Measurements from ENCODE around the gene HECTD1. TPM values are rescaled to one million over a fixed set of nuclear protein-coding genes. Genes with fewer than 3 reads are reported as not detected.
"Not testable (repeated sequence)": the region's sequence is repeated elsewhere in the genome, so short reads cannot be mapped to it uniquely, and the experiment has no call there.

Gene HECTD1
- total RNA-seq, 4 donors from 2014 or later, result 252 to 382 (median 289) TPM

GRCh38 chr14:31194661-31195060 lies 12.9 kb downstream of the HECTD1 start:
- intact Hi-C loops (cut with DNase I), result no loop called here
- Histone ChIP-seq H3K36me3 (no peaks in the 10 kb centered on the region), H3K4me1 (peaks cover 13 to 25% of the 10 kb centered on the region in 2 donors), H3K4me3 (replicated peaks in 1 of 3) (no peak overlapping the region), H3K9me3 (no peaks in the 10 kb centered on the region), H3K27me3 (no peaks in the 10 kb centered on the region), H3K27ac (no peak overlapping the region)
- DNase-seq, result no peak
- TF ChIP-seq POLR2A (IDR thresholded peaks at IDR 0.05) (no peak), CTCF (IDR thresholded peaks at IDR 0.05) (no peak)

GRCh38 chr14:31194095-31194494 lies 13.5 kb downstream of the HECTD1 start:
- Histone ChIP-seq H3K4me1 (peaks cover 13 to 24% of the 10 kb centered on the region in 2 donors), H3K36me3 (no peaks in the 10 kb centered on the region), H3K27me3 (no peaks in the 10 kb centered on the region), H3K9me3 (no peaks in the 10 kb centered on the region), H3K27ac (no peak overlapping the region), H3K4me3 (replicated peaks in 1 of 3) (no peak overlapping the region)
- 93 to 94% methylated on average over 3 of the region's 3 CpGs for WGBS, 2 donors
- no peak for DNase-seq
- intact Hi-C loops (cut with DNase I), result no loop called here
- TF ChIP-seq POLR2A (IDR thresholded peaks at IDR 0.05) (no peak), CTCF (IDR thresholded peaks at IDR 0.05) (no peak)

- H3K27ac ChIP-seq; intact Hi-C loops (cut with DNase I); H3K9me3 ChIP-seq; H3K27me3 ChIP-seq; DNase-seq; H3K36me3 ChIP-seq; H3K4me3 ChIP-seq (replicated peaks in 1 of 3): not testable (repeated sequence)
- 95% methylated on average over 8 of the region's 8 CpGs for WGBS, 2 donors
- peaks cover 13 to 19% of the 10 kb centered on the region in 2 donors for H3K4me1 ChIP-seq
Observed at GRCh38 chr14:31192544-31192943, 15.0 kb downstream of the HECTD1 start.

GRCh38 chr14:31190717-31191263 lies 16.8 kb downstream of the HECTD1 start:
- DNase-seq, result no peak
- Histone ChIP-seq H3K36me3 (no peaks in the 10 kb centered on the region), H3K27me3 (no peaks in the 10 kb centered on the region), H3K27ac (no peak overlapping the region), H3K9me3 (no peaks in the 10 kb centered on the region), H3K4me3 (replicated peaks in 1 of 3) (no peak overlapping the region), H3K4me1 (peaks cover 13 to 14% of the 10 kb centered on the region in 2 donors)
- intact Hi-C loops (cut with DNase I), result no loop called here
- TF ChIP-seq POLR2A (IDR thresholded peaks at IDR 0.05), result no peak
- no peak for TF ChIP-seq CTCF (IDR thresholded peaks at IDR 0.05)
- WGBS, 2 donors, result 96 to 99% methylated on average over 8 of the region's 8 CpGs

- no peak overlapping the region for H3K4me3 ChIP-seq (replicated peaks in 1 of 3)
- no peak for DNase-seq
- 86 to 95% methylated on average over 3 of the region's 3 CpGs for WGBS, 2 donors
Observed at GRCh38 chr14:31190219-31190603, 17.4 kb downstream of the HECTD1 start.

More at GRCh38 chr14:31190219-31190603, 17.4 kb downstream of the HECTD1 start:
- TF ChIP-seq CTCF (IDR thresholded peaks at IDR 0.05) (no peak), POLR2A (IDR thresholded peaks at IDR 0.05) (no peak)
- H3K27ac ChIP-seq, result no peak overlapping the region
- H3K4me1 ChIP-seq, result peaks cover 9% of the 10 kb centered on the region in 2 donors
- H3K36me3 ChIP-seq, result no peaks in the 10 kb centered on the region
- H3K27me3 ChIP-seq, result no peaks in the 10 kb centered on the region
- no peaks in the 10 kb centered on the region for H3K9me3 ChIP-seq
- intact Hi-C loops (cut with DNase I), result no loop called here

Measured in thyroid gland (tissue), 4 donors.